GM12873 (cell line): ENCODE data around the gene TNFSF11.

ENCODE experiments used
- TF ChIP-seq, protein P1 (sequence below): IDR thresholded peaks from 2 replicates; pipeline ENCODE4 v1.5.1; 2012; ENCODE audit warnings: low read depth, mild to moderate bottlenecking, moderate library complexity, low read length, control low read depth; ENCODE audit not compliant: insufficient read depth; ENCODE audit errors: missing control alignments

The TNFSF11 gene

DNA sequence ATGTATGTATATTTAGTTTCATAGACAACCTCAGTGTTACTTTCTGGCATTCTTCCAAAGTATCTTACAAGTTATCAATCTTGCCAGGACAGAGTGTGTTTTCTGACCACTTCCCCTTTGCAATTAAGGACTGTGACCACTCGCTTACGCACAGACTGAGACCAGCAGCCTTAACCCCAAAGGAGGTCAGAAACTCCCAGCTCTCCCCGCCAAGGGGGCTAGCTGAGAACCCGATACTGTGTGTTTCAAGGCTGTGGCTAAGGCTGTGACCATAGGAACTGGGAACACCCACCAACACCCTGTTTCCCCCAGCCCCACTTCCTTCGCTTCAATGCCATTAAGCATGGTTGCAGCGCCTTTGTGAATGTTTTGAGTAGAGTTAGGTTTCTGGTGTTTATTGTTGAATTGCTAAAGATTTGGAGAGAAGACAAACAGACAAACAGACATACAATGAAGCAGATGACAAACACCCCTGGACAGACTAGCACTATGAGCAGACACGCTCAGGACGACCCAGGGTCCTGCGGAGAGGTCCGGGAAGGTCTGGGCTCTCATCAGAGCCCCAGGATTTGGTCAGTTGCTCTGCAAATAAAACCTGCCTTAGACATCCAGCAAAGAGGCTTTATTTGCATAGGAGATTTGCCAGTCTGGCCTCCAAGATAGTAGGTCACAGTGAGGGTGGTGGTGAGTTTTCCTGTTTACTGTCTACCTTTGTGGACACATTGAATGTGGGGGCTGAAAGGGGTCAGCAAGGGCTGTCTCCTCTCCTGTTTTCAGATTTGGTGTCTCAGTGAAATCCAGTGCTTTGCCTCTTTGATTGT lies 25.0 kb upstream of the TNFSF11 start:
- TF ChIP-seq, protein P1, sequence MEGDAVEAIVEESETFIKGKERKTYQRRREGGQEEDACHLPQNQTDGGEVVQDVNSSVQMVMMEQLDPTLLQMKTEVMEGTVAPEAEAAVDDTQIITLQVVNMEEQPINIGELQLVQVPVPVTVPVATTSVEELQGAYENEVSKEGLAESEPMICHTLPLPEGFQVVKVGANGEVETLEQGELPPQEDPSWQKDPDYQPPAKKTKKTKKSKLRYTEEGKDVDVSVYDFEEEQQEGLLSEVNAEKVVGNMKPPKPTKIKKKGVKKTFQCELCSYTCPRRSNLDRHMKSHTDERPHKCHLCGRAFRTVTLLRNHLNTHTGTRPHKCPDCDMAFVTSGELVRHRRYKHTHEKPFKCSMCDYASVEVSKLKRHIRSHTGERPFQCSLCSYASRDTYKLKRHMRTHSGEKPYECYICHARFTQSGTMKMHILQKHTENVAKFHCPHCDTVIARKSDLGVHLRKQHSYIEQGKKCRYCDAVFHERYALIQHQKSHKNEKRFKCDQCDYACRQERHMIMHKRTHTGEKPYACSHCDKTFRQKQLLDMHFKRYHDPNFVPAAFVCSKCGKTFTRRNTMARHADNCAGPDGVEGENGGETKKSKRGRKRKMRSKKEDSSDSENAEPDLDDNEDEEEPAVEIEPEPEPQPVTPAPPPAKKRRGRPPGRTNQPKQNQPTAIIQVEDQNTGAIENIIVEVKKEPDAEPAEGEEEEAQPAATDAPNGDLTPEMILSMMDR, result no peak

GRCh38 chr13:42549552-42549936 lies 24.4 kb upstream of the TNFSF11 start:
- TF ChIP-seq, protein P1, result no peak

- TF ChIP-seq, protein P1, result no peak
Measured at GRCh38 chr13:42551611-42552010, 22.3 kb upstream of the TNFSF11 start.

DNA sequence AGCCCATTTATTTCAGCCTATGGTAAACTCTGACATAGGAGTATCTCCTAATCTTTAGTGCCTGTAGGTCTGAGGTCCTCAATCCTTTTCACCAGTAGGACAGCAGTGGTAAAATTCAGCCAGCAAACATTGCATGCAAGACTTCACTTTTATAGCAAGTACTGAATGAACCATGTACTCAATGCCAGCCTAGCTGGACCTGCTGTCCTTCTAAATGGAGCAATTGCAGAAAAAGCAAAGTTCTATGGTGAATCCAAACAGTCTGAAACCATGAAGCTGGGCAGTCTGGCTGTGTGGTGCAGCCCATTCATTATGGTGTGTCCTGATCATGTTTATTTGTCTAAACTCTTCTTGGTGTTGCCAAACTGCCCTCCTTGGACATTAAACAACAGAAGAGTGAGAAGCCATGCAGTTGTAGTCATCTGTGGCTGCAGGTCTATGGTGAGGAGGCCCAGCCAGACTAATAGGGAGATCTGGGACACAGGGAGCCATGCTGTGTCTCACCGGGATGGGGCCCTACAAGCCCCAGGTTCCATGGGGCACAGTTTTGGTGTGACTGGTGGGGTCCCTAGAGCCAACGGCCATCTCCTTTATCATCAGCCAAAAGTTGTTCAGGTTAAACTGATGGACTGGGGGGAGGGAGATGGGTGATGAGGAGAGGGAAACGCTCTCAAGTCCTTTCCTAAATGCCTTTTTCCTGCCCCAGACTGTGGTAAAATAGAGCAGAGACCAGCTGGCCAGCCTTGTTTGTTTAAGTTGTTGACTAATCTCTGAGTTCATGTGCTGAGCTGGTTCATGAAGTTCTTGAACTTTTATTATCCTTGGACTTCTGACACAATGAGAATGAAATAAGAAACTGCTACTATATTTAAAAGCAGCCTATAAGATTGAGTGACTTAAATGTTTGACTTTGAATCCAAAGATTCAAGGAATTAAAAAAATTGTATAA lies 20.6 kb upstream of the TNFSF11 start:
- TF ChIP-seq, protein P1, result no peak

GRCh38 chr13:42559057-42559456 lies 14.9 kb upstream of the TNFSF11 start:
- TF ChIP-seq, protein P1, result no peak

DNA sequence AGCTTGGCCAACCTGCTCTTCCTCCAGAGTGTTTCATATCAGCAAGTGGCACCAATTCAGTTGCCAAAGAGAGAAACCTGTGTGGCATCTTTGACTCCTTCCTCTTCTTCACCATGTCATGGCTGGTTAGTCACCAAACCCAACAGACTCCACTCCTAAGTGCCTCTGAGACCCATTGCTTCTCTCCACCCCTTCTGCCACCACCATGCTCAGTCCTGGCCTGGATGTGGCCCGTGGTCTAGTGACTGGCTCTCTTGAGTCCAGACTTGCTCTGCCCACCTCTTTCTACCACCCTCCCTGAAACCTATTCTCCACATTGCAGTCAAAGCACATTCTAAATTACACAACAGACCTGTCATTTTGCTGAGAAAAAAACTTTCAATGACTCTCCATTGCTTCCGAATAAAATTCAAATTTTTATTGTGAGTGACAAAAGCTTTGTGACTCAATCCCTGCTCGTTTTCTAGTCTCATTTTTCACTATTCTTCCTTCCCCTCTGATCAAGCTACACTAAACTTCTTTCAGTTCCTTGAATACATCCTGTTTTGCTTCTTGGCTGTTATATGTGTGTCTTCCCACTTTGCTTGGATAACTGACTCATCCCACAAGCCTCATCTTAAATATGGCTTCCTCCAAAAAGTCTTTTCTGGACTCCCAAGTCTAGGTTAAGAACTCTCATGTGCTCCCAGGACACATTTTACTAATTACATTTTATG lies 12.0 kb upstream of the TNFSF11 start:
- TF ChIP-seq, protein P1, result no peak
